ENCODE measurements around the gene ACSF3. TPM values are rescaled to one million over a fixed set of nuclear protein-coding genes. Genes with fewer than 3 reads are reported as not detected.

The ACSF3 gene
- total RNA-seq, 1 experiment from 2014 or later = 34.0 TPM

DNA sequence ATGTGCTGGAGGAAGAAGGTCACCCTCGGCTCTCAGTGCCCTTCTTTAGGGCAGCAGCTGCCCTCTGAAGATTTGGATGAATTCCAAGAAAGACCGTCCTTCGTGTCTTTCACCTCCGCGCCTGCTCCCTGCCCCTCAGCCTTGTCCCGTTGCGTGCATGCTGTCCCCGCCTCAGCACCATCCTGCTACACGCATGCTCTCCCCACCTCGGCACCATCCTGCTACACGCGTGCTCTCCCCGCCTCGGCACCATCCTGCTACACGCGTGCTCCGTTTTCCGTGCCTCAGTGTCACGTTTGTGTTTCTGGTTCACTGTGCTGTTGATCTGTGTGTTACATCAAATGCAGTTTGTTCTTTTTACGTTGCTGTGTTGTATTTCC, 13.5 kb downstream of the ACSF3 start:
- intact Hi-C loops (cut with micrococcal nuclease; ENCODE audit: unreplicated experiment) = no loop called here
- no peaks in the 10 kb centered on the region for H3K79me2 ChIP-seq (ENCODE audit: low read depth)
- POLR2A ChIA-PET (ENCODE audit: unreplicated experiment) = no interaction called here
- H3K27ac ChIP-seq = no peak overlapping the region
- no peak overlapping the region for H2AFZ ChIP-seq
- no peak overlapping the region for H3K4me2 ChIP-seq
- no peaks in the 10 kb centered on the region for H3K27me3 ChIP-seq (ENCODE audit: insufficient read depth, low read depth)
- CTCF ChIA-PET = no interaction called here
- no peaks in the 10 kb centered on the region for H3F3A ChIP-seq (ENCODE audit: insufficient read depth, low read depth)
- TF ChIP-seq, protein P1, sequence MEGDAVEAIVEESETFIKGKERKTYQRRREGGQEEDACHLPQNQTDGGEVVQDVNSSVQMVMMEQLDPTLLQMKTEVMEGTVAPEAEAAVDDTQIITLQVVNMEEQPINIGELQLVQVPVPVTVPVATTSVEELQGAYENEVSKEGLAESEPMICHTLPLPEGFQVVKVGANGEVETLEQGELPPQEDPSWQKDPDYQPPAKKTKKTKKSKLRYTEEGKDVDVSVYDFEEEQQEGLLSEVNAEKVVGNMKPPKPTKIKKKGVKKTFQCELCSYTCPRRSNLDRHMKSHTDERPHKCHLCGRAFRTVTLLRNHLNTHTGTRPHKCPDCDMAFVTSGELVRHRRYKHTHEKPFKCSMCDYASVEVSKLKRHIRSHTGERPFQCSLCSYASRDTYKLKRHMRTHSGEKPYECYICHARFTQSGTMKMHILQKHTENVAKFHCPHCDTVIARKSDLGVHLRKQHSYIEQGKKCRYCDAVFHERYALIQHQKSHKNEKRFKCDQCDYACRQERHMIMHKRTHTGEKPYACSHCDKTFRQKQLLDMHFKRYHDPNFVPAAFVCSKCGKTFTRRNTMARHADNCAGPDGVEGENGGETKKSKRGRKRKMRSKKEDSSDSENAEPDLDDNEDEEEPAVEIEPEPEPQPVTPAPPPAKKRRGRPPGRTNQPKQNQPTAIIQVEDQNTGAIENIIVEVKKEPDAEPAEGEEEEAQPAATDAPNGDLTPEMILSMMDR (conservative IDR thresholded peaks at IDR 0.05) = no peak
- TF ChIP-seq EZH2 (IDR thresholded peaks at IDR 0.05; ENCODE audit: low read depth) = no peak
- peaks cover 5% of the 10 kb centered on the region; the same call in 1 of the 2 replicates for H4K20me1 ChIP-seq (ENCODE audit: insufficient read depth)
- no peaks in the 10 kb centered on the region for H3K9me2 ChIP-seq (ENCODE audit: insufficient read depth)
- no peaks in the 10 kb centered on the region for H3K4me1 ChIP-seq (replicated peaks; ENCODE audit: insufficient read depth)
- no peaks in the 10 kb centered on the region for H3K9me3 ChIP-seq (ENCODE audit: insufficient read depth, low read depth)
- no peak for DNase-seq
- no TSS peak for BruUV-seq (replicated peaks)
- H3K4me3 ChIP-seq = no peak overlapping the region
- H3K36me3 ChIP-seq (ENCODE audit: low read depth) = no peaks in the 10 kb centered on the region

DNA sequence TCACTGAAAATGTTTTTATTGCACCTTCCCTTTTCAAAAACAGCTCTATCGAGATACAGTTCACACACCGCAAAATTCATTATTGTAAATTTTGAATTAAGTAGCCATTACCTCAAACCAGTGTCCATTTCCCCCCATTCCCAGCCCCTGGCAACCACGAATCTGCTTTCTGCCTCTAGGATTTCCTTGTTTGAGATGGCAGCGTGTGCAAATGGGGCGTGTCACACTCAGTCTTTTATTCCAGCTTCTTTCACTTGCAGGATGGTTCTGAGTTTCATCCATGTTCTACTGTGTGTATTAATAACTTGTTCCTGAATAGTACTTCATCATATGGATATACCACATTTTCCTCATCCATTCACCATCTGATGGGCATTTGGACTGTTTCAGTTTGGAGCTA, 14.8 kb downstream of the ACSF3 start:
- Histone ChIP-seq H3K79me2 (ENCODE audit: low read depth) (no peaks in the 10 kb centered on the region), H3K27me3 (ENCODE audit: insufficient read depth, low read depth) (no peaks in the 10 kb centered on the region), H3K4me3 (no peak overlapping the region), H4K20me1 (ENCODE audit: insufficient read depth) (peaks cover 5% of the 10 kb centered on the region; the same call in 1 of the 2 replicates), H3K4me1 (replicated peaks; ENCODE audit: insufficient read depth) (no peaks in the 10 kb centered on the region), H3K27ac (no peak overlapping the region), H3F3A (ENCODE audit: insufficient read depth, low read depth) (no peaks in the 10 kb centered on the region), H2AFZ (no peak overlapping the region), H3K36me3 (ENCODE audit: low read depth) (no peaks in the 10 kb centered on the region), H3K9me3 (ENCODE audit: insufficient read depth, low read depth) (no peaks in the 10 kb centered on the region), H3K4me2 (no peak overlapping the region), H3K9me2 (ENCODE audit: insufficient read depth) (no peaks in the 10 kb centered on the region)
- CTCF ChIA-PET = no interaction called here
- no TSS peak for BruUV-seq (replicated peaks)
- no peak for TF ChIP-seq EZH2 (IDR thresholded peaks at IDR 0.05; ENCODE audit: low read depth)
- TF ChIP-seq, protein P1 (conservative IDR thresholded peaks at IDR 0.05) = no peak
- no peak for DNase-seq
- POLR2A ChIA-PET (ENCODE audit: unreplicated experiment) = no interaction called here
- intact Hi-C loops (cut with micrococcal nuclease; ENCODE audit: unreplicated experiment) = no loop called here

DNA sequence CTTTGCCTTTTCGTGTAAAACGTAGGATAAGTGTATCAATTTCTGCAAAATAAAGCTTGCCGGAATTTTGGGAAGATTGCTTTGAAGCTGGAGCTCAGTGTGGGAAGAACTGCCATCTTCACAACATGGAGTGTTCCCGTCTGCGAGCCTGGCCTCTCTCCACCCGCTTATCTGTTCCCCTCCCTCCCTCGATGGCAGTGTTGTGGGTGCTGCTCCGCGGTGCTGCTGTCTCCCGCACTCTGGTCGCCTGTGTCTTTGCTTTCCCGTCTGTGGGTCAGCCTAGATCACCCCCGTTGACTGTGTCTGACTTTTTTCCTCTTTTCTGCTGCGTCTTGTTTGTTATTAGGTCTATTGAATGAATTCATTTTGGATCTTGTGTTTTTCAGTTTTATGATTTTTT, 17.0 kb downstream of the ACSF3 start:
- ChIA-PET POLR2A (ENCODE audit: unreplicated experiment) (no interaction called here), CTCF (no interaction called here)
- H3K79me2 ChIP-seq (ENCODE audit: low read depth) = no peaks in the 10 kb centered on the region
- no peak overlapping the region for H2AFZ ChIP-seq
- no peaks in the 10 kb centered on the region for H3K9me3 ChIP-seq (ENCODE audit: insufficient read depth, low read depth)
- no peaks in the 10 kb centered on the region for H3F3A ChIP-seq (ENCODE audit: insufficient read depth, low read depth)
- H3K4me2 ChIP-seq = no peak overlapping the region
- no TSS peak for BruUV-seq (replicated peaks)
- no peaks in the 10 kb centered on the region for H3K4me1 ChIP-seq (replicated peaks; ENCODE audit: insufficient read depth)
- intact Hi-C loops (cut with micrococcal nuclease; ENCODE audit: unreplicated experiment) = no loop called here
- no peak overlapping the region for H3K4me3 ChIP-seq
- H3K27ac ChIP-seq = no peak overlapping the region
- no peaks in the 10 kb centered on the region; the same call in 1 of the 2 replicates for H4K20me1 ChIP-seq (ENCODE audit: insufficient read depth)
- no peaks in the 10 kb centered on the region for H3K27me3 ChIP-seq (ENCODE audit: insufficient read depth, low read depth)
- no peaks in the 10 kb centered on the region for H3K36me3 ChIP-seq (ENCODE audit: low read depth)
- no peaks in the 10 kb centered on the region for H3K9me2 ChIP-seq (ENCODE audit: insufficient read depth)
- TF ChIP-seq, protein P1 (conservative IDR thresholded peaks at IDR 0.05) = no peak
- no peak for TF ChIP-seq EZH2 (IDR thresholded peaks at IDR 0.05; ENCODE audit: low read depth)
- no peak for DNase-seq

Data from PC-9 (cell line).